ENCODE measurements around the gene RALY.

RALY gene

GRCh38 chr20:33993576-33994221 is at the start of gene RALY:
Gene RALY (plus strand): TSS chr20:33993911. CDS start chr20:34072075, 78,164 bp downstream.
- DNase-seq: peak; percentile 72

- DNase-seq: no peak
Measured at GRCh38 chr20:33944914-33945313, 48.8 kb upstream of the RALY start.

- DNase-seq: no peak
Measured at GRCh38 chr20:33945391-33946081, 48.2 kb upstream of the RALY start.

GRCh38 chr20:33947709-33948295 is 45.9 kb upstream of the RALY start:
- peak; percentile 23 for DNase-seq

GRCh38 chr20:33948480-33948879 is 45.2 kb upstream of the RALY start:
- no peak for DNase-seq

GRCh38 chr20:33951171-33951570 is 42.5 kb upstream of the RALY start:
- DNase-seq: no peak

- no peak for DNase-seq
Measured at GRCh38 chr20:33954504-33954903, 39.2 kb upstream of the RALY start.

GRCh38 chr20:33963751-33964150 is 30.0 kb upstream of the RALY start:
- no peak for DNase-seq

GRCh38 chr20:33964441-33964840 is 29.3 kb upstream of the RALY start:
- DNase-seq: no peak

- DNase-seq: no peak
Measured at GRCh38 chr20:33967126-33967525, 26.6 kb upstream of the RALY start.

- no peak for DNase-seq
Measured at GRCh38 chr20:33969563-33969962, 24.1 kb upstream of the RALY start.

GRCh38 chr20:33970229-33970628 is 23.5 kb upstream of the RALY start:
- DNase-seq: no peak

GRCh38 chr20:33971147-33971975 is 22.4 kb upstream of the RALY start:
- no peak for DNase-seq

- DNase-seq: no peak
Measured at GRCh38 chr20:33976959-33977358, 16.8 kb upstream of the RALY start.

- no peak for DNase-seq
Measured at GRCh38 chr20:33977535-33977934, 16.2 kb upstream of the RALY start.

GRCh38 chr20:33979094-33979493 is 14.6 kb upstream of the RALY start:
- DNase-seq: no peak

- DNase-seq: no peak
Measured at GRCh38 chr20:33981347-33981746, 12.4 kb upstream of the RALY start.

- DNase-seq: no peak
Measured at GRCh38 chr20:33981964-33982363, 11.7 kb upstream of the RALY start.

GRCh38 chr20:33983371-33983770 is 10.3 kb upstream of the RALY start:
- no peak for DNase-seq

- no peak for DNase-seq
Measured at GRCh38 chr20:33984182-33984719, 9.5 kb upstream of the RALY start.

GRCh38 chr20:33985280-33985679 is 8.4 kb upstream of the RALY start:
- no peak for DNase-seq

- DNase-seq: no peak
Measured at GRCh38 chr20:33985830-33986229, 7.9 kb upstream of the RALY start.

- no peak for DNase-seq
Measured at GRCh38 chr20:33986560-33987216, 7.0 kb upstream of the RALY start.
